GM10266 (cell line): ENCODE measurements around the gene FBXL14.

Experiments used
- DNase-seq: peaks from one replicate; pipeline ENCODE4 v3.0.0; 2012; ENCODE audit errors: extremely low spot score
- CTCF ChIP-seq: IDR thresholded peaks from 2 replicates; pipeline ENCODE4 v1.5.1; 2012; ENCODE audit warnings: mild to moderate bottlenecking, low read depth; ENCODE audit not compliant: control insufficient read depth, insufficient read depth; ENCODE audit errors: missing control alignments

FBXL14 gene

GRCh38 chr12:1592444-1593173 is 1.8 kb downstream of the FBXL14 start:
- peak; percentile 57 for DNase-seq
- no peak for TF ChIP-seq CTCF

- no peak for TF ChIP-seq CTCF
- no peak for DNase-seq
These were observed 2.8 kb downstream of the FBXL14 start for GRCh38 chr12:1591543-1591942.

- DNase-seq = no peak
- no peak for TF ChIP-seq CTCF
These were observed 3.3 kb downstream of the FBXL14 start for GRCh38 chr12:1591034-1591433.

- TF ChIP-seq CTCF = no peak
- no peak for DNase-seq
These were observed 4.0 kb downstream of the FBXL14 start for GRCh38 chr12:1590221-1590979.

GRCh38 chr12:1588575-1588947 is 5.8 kb downstream of the FBXL14 start:
- no peak for DNase-seq
- no peak for TF ChIP-seq CTCF

GRCh38 chr12:1587927-1588574 is 6.3 kb downstream of the FBXL14 start:
- no peak for DNase-seq
- no peak for TF ChIP-seq CTCF
